GM23338 (cell line): Measurements from ENCODE around the gene PCGF2. TPM values are rescaled to one million over a fixed set of nuclear protein-coding genes. Genes with fewer than 3 reads are reported as not detected.
A peak's percentile ranks its signal among the peaks of the same experiment; 100 is the strongest.

Source experiments
- ATAC-seq: fragments of 200-7000 bp; cut with Tn5 transposase; 3 replicates; pipeline ENCODE4 v1.9.1; 2020
- DNase-seq: peaks from one replicate; pipeline ENCODE4 v3.0.0-alpha.2; 2015; ENCODE audit warnings: low spot score
- H2AFZ ChIP-seq: fragments of 200-600 bp; sonication (generic); 2 replicates; pipeline ENCODE4 v1.8.0; 2016; ENCODE audit warnings: antibody characterized with exemption, mild to moderate bottlenecking, moderate library complexity
- H3F3A ChIP-seq: fragments of 200-600 bp; sonication (generic); replicated peaks from 2 replicates; pipeline ENCODE4 v1.8.0; 2017; ENCODE audit warnings: antibody characterized with exemption, mixed run types, low read depth
- H3K27ac ChIP-seq: fragments of 200-600 bp; sonication (generic); 2 replicates; pipeline ENCODE4 v1.6.1; 2016; ENCODE audit warnings: low read depth
- H3K27me3 ChIP-seq: fragments of 200-600 bp; sonication (generic); 2 replicates; pipeline ENCODE4 v1.8.0; 2016; ENCODE audit warnings: mild to moderate bottlenecking, mixed run types, moderate library complexity; ENCODE audit not compliant: insufficient read depth
- H3K36me3 ChIP-seq: fragments of 200-600 bp; sonication (generic); 2 replicates; pipeline ENCODE4 v1.8.0; 2016; ENCODE audit warnings: mild to moderate bottlenecking; ENCODE audit not compliant: insufficient read depth
- H3K4me1 ChIP-seq: fragments of 200-600 bp; sonication (generic); 2 replicates; pipeline ENCODE4 v1.8.0; 2016; ENCODE audit warnings: mild to moderate bottlenecking, moderate library complexity; ENCODE audit not compliant: insufficient read depth
- H3K4me2 ChIP-seq: fragments of 200-600 bp; sonication (generic); 2 replicates; pipeline ENCODE4 v1.7.1; 2017; ENCODE audit warnings: mixed run types
- H3K4me3 ChIP-seq: fragments of 200-600 bp; sonication (generic); 2 replicates; pipeline ENCODE4 v1.6.1; 2016; ENCODE audit warnings: mixed run types
- H3K79me2 ChIP-seq: fragments of 200-600 bp; sonication (generic); replicated peaks from 2 replicates; pipeline ENCODE4 v1.8.0; 2017; ENCODE audit warnings: mild to moderate bottlenecking; ENCODE audit not compliant: insufficient read depth
- H3K9me2 ChIP-seq: fragments of 200-600 bp; sonication (generic); 2 replicates; pipeline ENCODE4 v1.8.0; 2017; ENCODE audit not compliant: insufficient read depth
- H4K20me1 ChIP-seq: fragments of 200-600 bp; sonication (generic); replicated peaks from 2 replicates; pipeline ENCODE4 v1.8.0; 2017; ENCODE audit warnings: mild to moderate bottlenecking; ENCODE audit not compliant: insufficient read depth
- H3K27ac Mint-ChIP-seq: 2 replicates; pipeline ENCODE4 v1.8.0; 2020; ENCODE audit warnings: inconsistent platforms, mild to moderate bottlenecking, moderate library complexity, mixed read lengths
- H3K27me3 Mint-ChIP-seq: 3 replicates; pipeline ENCODE4 v1.8.0; 2022; ENCODE audit warnings: low read depth, mild to moderate bottlenecking, moderate library complexity, mixed read lengths, inconsistent platforms; ENCODE audit not compliant: insufficient read depth, poor library complexity
- H3K36me3 Mint-ChIP-seq: 3 replicates; pipeline ENCODE4 v1.8.0; 2021; ENCODE audit warnings: low read depth, mild to moderate bottlenecking, inconsistent platforms, moderate library complexity, mixed read lengths
- H3K4me1 Mint-ChIP-seq: 3 replicates; pipeline ENCODE4 v1.8.0; 2020; ENCODE audit warnings: mild to moderate bottlenecking, inconsistent platforms, mixed read lengths
- H3K4me3 Mint-ChIP-seq: 3 replicates; pipeline ENCODE4 v1.8.0; 2021; ENCODE audit warnings: moderate library complexity, mild to moderate bottlenecking, inconsistent platforms, mixed read lengths
- H3K9me3 Mint-ChIP-seq: 3 replicates; pipeline ENCODE4 v1.8.0; 2020; ENCODE audit warnings: moderate library complexity, mild to moderate bottlenecking, inconsistent platforms, mixed read lengths
- CTCF ChIP-seq, 2 experiments: fragments of 200-600 bp in 1 of 2; sonication (generic) in 1 of 2; conservative IDR thresholded peaks; 2 replicates each; pipeline versions ENCODE4 v1.5.1 to v1.6.1; 2016 to 2017; ENCODE audit warnings: antibody characterized with exemption in 2 of 2, low read depth in 2 of 2, mild to moderate bottlenecking in 2 of 2, moderate library complexity in 1 of 2
- EZH2 ChIP-seq: fragments of 200-600 bp; sonication (generic); IDR thresholded peaks from one replicate; pipeline ENCODE4 v1.8.0; 2017; ENCODE audit warnings: antibody characterized with exemption, mild to moderate bottlenecking, low read depth; ENCODE audit not compliant: unreplicated experiment
- EZH2phosphoT487 ChIP-seq: fragments of 200-600 bp; sonication (generic); IDR thresholded peaks from one replicate; pipeline ENCODE4 v1.8.1; 2018; ENCODE audit warnings: antibody characterized with exemption; ENCODE audit not compliant: unreplicated experiment
- STAT1 ChIP-seq: IDR thresholded peaks from one replicate; pipeline ENCODE4 v1.6.1; 2016; ENCODE audit warnings: antibody characterized with exemption; ENCODE audit not compliant: unreplicated experiment
- ZNF114 ChIP-seq: fragments of 250-450 bp; sonication (Bioruptor Pico); IDR thresholded peaks from 2 replicates; pipeline ENCODE4 v1.5.0; 2020; ENCODE audit warnings: mild to moderate bottlenecking, moderate library complexity
- ZNF331 ChIP-seq: fragments of 250-450 bp; sonication (Bioruptor Pico); IDR thresholded peaks from 2 replicates; pipeline ENCODE4 v1.5.0; 2020; ENCODE audit warnings: low read depth, mild to moderate bottlenecking, moderate library complexity
- polyA plus RNA-seq: library from polyadenylated mRNA; unstranded; fragments of >200 nt; fragmentation: Nextera tagmentation; extraction: Ambion mirVana; gene quantifications from 2 replicates; pipeline ENCODE4 v1.2.1, GENCODE V29; 2016
- total RNA-seq: library from RNA; depleted of rRNA; stranded (reverse); fragments of >200 nt; shearing (Covaris generic); gene quantifications from 2 replicates; pipeline ENCODE4 v1.2.3, GENCODE V29; 2014

Gene PCGF2
- total and polyA plus RNA-seq, 2 experiments from 2014 or later, result 21.1 to 51.9 TPM

GRCh38 chr17:38786372-38786771 lies 38.2 kb upstream of the PCGF2 start (continued):
- no peak for TF ChIP-seq CTCF (conservative IDR thresholded peaks at IDR 0.05; ENCODE audit: low read depth in 2 of 2)

GRCh38 chr17:38783227-38783626 lies 35.1 kb upstream of the PCGF2 start:
- peak; percentile 14 for DNase-seq
- H3K4me1 Mint-ChIP-seq, result no peaks in the 10 kb centered on the region
- peaks cover 67% of the 10 kb centered on the region for H3K36me3 Mint-ChIP-seq
- Histone ChIP-seq H3K4me1 (no peaks in the 10 kb centered on the region), H3K4me2 (no peak overlapping the region), H3K9me2 (no peaks in the 10 kb centered on the region), H2AFZ (no peak overlapping the region), H4K20me1 (peaks cover 12% of the 10 kb centered on the region), H3K27ac (no peak overlapping the region), H3K79me2 (peaks cover 7% of the 10 kb centered on the region; the same call in 1 of the 2 replicates), H3F3A (no peaks in the 10 kb centered on the region), H3K4me3 (no peak overlapping the region), H3K36me3 (peaks cover 24% of the 10 kb centered on the region), H3K27me3 (no peaks in the 10 kb centered on the region)
- TF ChIP-seq ZNF114 (CRISPR knock-in tag) (no peak), EZH2phosphoT487 (no peak), STAT1 (no peak), CTCF (conservative IDR thresholded peaks at IDR 0.05; ENCODE audit: low read depth in 2 of 2) (peak in 1 of 2 experiments; percentile 28; a peak in 2 of 4 replicates), ZNF331 (no peak)
- no peaks in the 10 kb centered on the region for H3K9me3 Mint-ChIP-seq
- no peak overlapping the region for H3K4me3 Mint-ChIP-seq
- peak; percentile 45 for ATAC-seq
- peaks cover 5% of the 10 kb centered on the region for H3K27me3 Mint-ChIP-seq
- no peak overlapping the region for H3K27ac Mint-ChIP-seq

- Histone ChIP-seq H3K27ac (no peak overlapping the region), H3K4me3 (no peak overlapping the region), H3F3A (no peaks in the 10 kb centered on the region), H3K4me2 (no peak overlapping the region), H4K20me1 (peaks cover 12% of the 10 kb centered on the region), H3K9me2 (no peaks in the 10 kb centered on the region), H2AFZ (no peak overlapping the region), H3K79me2 (no peaks in the 10 kb centered on the region), H3K4me1 (no peaks in the 10 kb centered on the region), H3K36me3 (peaks cover 42% of the 10 kb centered on the region), H3K27me3 (no peaks in the 10 kb centered on the region)
- Mint-ChIP-seq H3K27me3 (peaks cover 6% of the 10 kb centered on the region), H3K4me1 (no peaks in the 10 kb centered on the region), H3K9me3 (no peaks in the 10 kb centered on the region), H3K36me3 (peaks cover 74% of the 10 kb centered on the region), H3K4me3 (no peak overlapping the region), H3K27ac (no peak overlapping the region)
- no peak for ATAC-seq
- 0 out of 4 replicates have a peak, but pooled peaks of 1 of the 2 experiments have one; percentile 8 for TF ChIP-seq CTCF (conservative IDR thresholded peaks at IDR 0.05; ENCODE audit: low read depth in 2 of 2)
- TF ChIP-seq EZH2, result no peak
- DNase-seq, result no peak
Measured at GRCh38 chr17:38779965-38780752, 32.0 kb upstream of the PCGF2 start.
